NCI-H1694 (cell line): ENCODE results near the gene ZNF444.
"Not testable (repeated sequence)": the region's sequence is repeated elsewhere in the genome, so short reads cannot be mapped to it uniquely, and the experiment has no call there.

Experiments
- DNase-seq: peaks from one replicate; lab custom pipeline; 2025; lab: John Stamatoyannopoulos, UW

Gene ZNF444

DNA sequence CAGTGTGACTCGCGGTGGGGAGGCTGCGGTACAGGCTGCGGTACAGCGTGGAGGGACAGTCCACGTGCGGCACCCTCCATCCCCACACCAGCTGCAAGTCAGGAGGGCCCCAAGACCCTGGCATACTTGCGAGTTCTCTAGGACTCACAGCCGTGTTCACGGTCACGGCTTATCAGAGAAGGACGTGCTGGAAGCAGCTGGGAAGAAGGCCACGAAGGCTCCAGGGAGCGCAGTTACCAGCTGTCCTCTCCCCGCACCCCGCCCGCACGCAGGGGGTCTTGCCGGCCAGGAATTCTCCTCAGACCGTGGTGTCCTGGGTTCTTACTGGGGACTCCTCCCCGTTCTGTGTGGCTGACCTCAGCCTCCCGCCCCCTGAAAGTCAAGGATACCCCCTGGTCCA is 6.2 kb downstream of the ZNF444 start:
- DNase-seq, result no peak

DNA sequence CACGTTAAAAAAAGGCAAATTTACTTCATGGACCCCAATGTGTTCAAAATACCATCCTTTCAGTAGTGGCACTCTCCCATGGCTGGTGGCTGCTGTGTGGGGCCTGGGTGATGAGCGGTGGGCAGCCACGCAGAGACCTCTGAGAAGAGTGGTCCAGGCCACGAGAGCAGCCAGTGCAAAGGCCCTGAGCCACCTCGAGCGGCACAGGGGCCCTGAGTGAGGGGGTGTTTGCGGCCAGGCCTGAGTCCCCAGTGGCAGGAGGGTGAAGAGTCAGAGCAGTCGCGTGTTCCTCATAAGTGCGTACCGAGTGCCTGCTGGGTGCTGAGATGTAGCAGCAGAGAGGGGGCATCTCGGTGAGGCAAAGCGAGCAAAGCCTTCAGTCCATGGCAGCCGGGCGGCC is 7.0 kb downstream of the ZNF444 start:
- DNase-seq, result no peak

DNA sequence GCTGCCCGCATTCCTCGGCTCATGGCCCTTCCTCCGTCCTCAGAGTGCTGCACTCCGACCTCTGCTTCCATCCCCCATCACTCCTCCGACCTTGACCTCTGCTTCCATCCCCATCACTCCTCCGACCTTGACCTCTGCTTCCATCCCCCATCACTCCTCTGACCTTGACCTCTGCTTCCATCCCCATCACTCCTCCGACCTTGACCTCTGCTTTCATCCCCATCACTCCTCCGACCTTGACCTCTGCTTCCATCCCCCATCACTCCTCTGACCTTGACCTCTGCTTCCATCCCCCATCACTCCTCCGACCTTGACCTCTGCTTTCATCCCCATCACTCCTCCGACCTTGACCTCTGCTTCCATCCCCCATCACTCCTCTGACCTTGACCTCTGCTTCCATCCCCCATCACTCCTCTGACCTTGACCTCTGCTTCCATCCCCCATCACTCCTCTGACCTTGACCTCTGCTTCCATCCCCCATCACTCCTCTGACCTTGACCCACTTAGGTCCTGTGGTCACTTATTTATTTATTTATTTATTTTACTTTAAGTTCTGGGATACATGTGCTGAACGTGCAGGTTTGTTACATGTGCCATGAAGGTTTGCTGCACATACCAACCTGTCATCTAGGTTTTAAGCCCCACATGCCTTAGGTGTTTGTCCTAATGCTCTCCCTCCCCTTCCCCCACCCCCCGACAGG is 8.0 kb downstream of the ZNF444 start:
- DNase-seq, result not testable (repeated sequence)

DNA sequence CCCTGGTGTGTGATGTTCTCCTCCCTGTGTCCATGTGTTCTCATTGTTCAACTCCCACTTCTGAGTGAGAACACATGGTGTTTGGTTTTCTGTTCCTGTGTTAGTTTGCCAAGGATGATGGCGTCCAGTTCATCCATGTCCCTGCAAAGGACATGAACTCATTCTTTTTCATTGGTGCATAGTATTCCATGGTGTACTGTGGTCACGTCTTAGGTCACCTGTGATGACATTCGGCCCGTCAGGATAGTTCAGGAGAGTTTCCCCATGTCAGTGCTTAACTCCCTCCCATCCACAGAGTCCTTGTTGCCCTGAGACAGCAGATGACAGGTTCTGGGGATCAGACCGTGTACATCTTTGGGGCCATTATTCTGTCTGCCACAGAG is 8.6 kb downstream of the ZNF444 start:
- no peak for DNase-seq

DNA sequence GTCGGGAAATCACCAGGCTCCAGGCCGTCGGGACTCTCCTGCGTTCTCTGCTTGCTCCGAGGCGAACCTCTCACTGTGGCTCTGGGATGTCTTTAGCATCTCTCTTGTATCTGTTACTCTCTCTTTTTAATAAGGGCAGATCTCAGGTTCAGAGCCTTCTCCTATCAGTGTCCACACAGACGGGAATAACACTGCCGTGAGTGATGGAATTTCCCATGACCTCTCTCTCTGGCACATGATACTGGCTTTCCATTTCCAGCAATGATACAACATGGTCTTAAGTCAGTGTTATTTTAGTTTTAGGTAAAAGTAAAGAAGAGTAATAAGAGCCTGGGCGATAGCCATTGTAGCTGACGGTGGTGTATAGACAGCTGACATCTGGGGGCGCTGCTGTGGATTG is 9.3 kb downstream of the ZNF444 start:
- DNase-seq, result no peak

DNA sequence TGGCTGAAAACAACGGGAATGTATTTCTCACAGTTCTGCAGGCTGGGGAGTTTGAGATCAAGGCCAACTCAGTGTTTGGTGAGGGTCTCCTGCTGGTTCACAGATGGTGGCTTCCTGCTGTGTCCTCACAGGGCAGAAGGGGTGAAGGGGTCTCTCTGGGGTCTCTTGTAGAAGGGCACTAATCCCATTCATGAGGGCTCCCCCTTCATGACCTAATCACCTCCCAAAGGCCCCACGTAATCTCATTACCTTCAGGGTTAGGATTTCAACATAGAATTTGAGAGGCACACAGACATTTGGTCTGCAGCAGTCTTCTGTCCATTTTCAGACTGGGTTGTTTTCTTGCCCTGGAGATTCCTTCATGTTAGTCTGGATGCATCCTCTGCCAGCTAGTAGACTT is 11.6 kb downstream of the ZNF444 start:
- DNase-seq, result no peak

- no peak for DNase-seq
Observed at GRCh38 chr19:56153507-56153906, 12.4 kb downstream of the ZNF444 start.

GRCh38 chr19:56155124-56155687 is 14.1 kb downstream of the ZNF444 start:
- no peak for DNase-seq

DNA sequence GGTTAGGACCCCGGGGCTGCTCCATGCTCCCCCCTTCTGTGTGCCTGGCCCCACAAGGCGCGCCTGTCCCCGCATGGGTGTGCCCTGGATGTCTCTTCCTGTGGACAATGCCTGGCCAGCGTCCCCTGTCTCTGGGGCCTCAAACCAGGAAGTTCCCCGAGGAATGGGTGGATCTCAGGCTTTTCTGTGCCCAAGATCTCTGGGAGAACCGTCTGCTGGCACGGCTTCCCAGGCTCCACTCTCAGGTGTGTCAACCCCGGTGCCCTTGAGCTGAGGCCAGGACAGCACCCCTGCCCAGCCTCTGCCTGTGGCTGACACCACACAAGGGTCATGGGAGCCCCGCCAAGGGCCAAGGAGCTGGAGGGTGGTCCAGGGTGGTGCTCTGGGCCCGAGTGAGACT is 15.7 kb downstream of the ZNF444 start:
- DNase-seq, result no peak

DNA sequence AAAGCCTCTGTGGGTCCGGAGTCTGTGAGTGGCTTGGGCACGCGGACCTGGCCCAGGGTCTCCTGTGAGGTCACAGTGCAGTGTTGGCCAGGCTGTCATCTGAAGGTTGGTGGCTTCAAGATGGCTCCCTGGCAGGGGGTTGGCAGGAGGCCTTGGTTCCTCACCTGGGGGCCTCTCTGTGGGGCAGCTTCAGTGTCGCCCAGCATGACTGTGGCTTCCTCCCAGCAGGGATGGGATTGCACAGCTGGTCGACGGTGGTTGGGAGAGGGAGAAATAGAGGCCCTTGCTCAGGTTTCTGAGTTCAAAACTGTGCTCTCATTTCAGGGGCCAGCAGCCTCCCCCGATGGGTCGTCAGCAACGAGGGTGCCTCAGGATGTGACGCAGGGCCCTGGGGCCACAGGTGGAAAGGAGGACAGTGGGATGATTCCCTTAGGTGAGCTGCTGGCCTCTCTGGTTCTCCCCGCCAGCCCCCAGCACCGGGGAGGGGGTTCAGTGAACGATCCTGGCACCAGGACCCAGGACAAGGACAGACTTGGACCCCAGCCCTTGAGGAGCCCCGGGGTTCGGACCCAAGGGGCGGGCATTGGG is 17.2 kb downstream of the ZNF444 start:
- DNase-seq, result no peak

- DNase-seq, result no peak
Observed at GRCh38 chr19:56159009-56159559, 18.0 kb downstream of the ZNF444 start.

DNA sequence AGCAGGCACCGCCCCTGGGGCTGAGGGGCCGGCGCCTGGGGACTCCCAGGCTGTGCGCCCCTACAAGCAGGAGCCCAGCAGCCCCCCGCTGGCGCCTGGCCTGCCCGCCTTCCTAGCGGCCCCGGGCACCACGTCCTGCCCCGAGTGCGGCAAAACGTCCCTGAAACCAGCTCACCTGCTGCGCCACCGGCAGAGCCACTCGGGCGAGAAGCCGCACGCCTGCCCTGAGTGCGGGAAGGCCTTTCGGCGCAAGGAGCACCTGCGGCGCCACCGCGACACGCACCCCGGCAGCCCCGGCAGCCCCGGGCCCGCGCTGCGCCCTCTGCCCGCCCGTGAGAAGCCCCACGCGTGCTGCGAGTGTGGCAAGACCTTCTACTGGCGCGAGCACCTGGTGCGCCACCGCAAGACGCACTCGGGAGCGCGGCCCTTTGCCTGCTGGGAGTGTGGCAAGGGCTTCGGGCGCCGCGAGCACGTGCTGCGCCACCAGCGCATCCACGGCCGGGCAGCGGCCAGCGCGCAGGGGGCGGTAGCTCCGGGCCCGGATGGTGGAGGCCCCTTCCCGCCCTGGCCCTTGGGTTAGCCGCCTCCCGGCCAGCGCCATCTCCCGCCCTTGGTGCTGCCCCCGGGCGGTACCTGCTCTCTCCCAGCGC is 18.7 kb downstream of the ZNF444 start:
- DNase-seq, result no peak

GRCh38 chr19:56161534-56161933 is 20.4 kb downstream of the ZNF444 start:
- no peak for DNase-seq

DNA sequence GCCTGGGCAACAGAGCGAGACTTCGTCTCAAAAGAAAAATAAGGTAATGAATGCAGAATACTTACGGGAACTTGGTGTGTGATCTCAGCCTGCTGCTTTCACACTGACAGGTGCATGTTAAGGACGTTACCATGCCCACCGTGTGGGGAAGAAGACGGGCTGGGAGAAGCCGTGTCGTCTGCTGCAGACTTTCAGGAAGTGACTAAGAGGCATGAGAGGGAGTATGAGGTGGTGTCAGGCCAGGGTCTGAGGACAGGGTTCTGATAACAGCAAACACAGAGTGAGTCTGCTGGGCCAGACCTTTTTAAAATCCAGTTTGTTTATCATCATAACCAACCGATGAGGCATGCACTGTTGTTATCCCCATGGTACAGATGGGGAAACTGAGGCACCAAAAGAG is 21.2 kb downstream of the ZNF444 start:
- no peak for DNase-seq

GRCh38 chr19:56163097-56163496 is 22.0 kb downstream of the ZNF444 start:
- DNase-seq, result no peak

- no peak for DNase-seq
Observed at GRCh38 chr19:56167064-56167578, 26.0 kb downstream of the ZNF444 start.

GRCh38 chr19:56170261-56170660 is 29.2 kb downstream of the ZNF444 start:
- no peak for DNase-seq

DNA sequence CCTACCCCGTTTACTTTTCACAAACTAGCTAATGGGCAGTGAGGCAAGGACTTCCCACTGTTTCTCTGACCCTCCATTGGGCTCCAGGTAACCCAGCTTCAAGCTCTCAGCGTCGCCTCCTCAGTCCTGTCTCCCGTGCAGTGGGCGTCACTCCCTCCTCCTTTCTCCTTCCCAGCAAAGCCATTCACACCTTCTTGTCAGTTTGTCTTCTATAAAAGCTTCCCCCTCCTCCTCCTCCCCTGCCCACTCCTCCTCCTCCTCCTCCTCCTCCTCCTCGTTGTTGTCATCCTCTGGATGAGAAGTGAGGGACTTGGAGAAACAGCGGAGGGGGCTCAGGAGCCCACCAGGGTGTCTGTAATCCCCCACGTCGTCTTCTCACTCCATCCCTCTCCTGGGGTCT is 33.0 kb downstream of the ZNF444 start:
- DNase-seq, result no peak

GRCh38 chr19:56174550-56174949 is 33.5 kb downstream of the ZNF444 start:
- DNase-seq, result no peak

- not testable (repeated sequence) for DNase-seq
Observed at GRCh38 chr19:56175861-56176307, 34.8 kb downstream of the ZNF444 start, which contains the start of gene GALP. Gene GALP (plus strand): TSS chr19:56176008. CDS start chr19:56177109, 1,101 bp downstream.

GRCh38 chr19:56176310-56176709 is 35.2 kb downstream of the ZNF444 start:
- DNase-seq, result not testable (repeated sequence)

GRCh38 chr19:56176881-56177280 is 35.8 kb downstream of the ZNF444 start:
- DNase-seq, result no peak
